Tibial nerve (tissue), 4 donors: ENCODE measurements around the gene RGMB. TPM values are rescaled to one million over a fixed set of nuclear protein-coding genes. Genes with fewer than 3 reads are reported as not detected.

Source experiments
- DNase-seq, 2 donors: peaks; one replicate each; pipeline ENCODE4 v3.0.0-alpha.2; 2019; ENCODE audit warnings: low spot score in 2 of 2
- H3K27ac ChIP-seq, 4 donors: fragments of 200-600 bp; sonication (generic) in 3 of 4; one replicate each; pipeline ENCODE4 v1.5.1; 2017 to 2019; ENCODE audit warnings: mild to moderate bottlenecking in 1 of 4
- H3K27me3 ChIP-seq, 2 donors: fragments of 200-600 bp; sonication (generic) in 1 of 2; one replicate each; pipeline versions ENCODE4 v1.5.1 to v1.6.0; 2017 to 2019
- H3K36me3 ChIP-seq, 3 donors: fragments of 200-600 bp; sonication (generic); one replicate each; pipeline ENCODE4 v1.5.1; 2018 to 2019
- H3K4me1 ChIP-seq, 4 donors: fragments of 200-600 bp; sonication (generic) in 3 of 4; one replicate each; pipeline ENCODE4 v1.5.1; 2017 to 2019
- H3K4me3 ChIP-seq, 4 donors: fragments of 200-600 bp; sonication (generic) in 3 of 4; one replicate each; pipeline ENCODE4 v1.5.1; 2017 to 2019; ENCODE audit warnings: mild to moderate bottlenecking in 1 of 4, moderate library complexity in 1 of 4
- H3K9me3 ChIP-seq, 4 donors: fragments of 200-600 bp; sonication (generic) in 3 of 4; one replicate each; pipeline ENCODE4 v1.5.1; 2017 to 2019
- EP300 ChIP-seq, 2 donors: sonication (generic); formaldehyde crosslinking; IDR thresholded peaks; one replicate each; pipeline ENCODE4 v1.6.1; 2017; ENCODE audit warnings: antibody characterized with exemption in 2 of 2, mild to moderate bottlenecking in 1 of 2
- POLR2A ChIP-seq, 2 donors: fragments of 450-650 bp; IDR thresholded peaks; one replicate each; pipeline ENCODE4 v1.6.1; 2017; ENCODE audit warnings: antibody characterized with exemption in 2 of 2, mild to moderate bottlenecking in 2 of 2, moderate library complexity in 2 of 2
- WGBS, 2 donors: methylation state at CpG; one replicate each; pipeline ENCODE4 v1.1.5; 2018; 5-methylcytosine and 5-hydroxymethylcytosine counted together
- total RNA-seq, 4 donors: library from RNA; depleted of rRNA; stranded (reverse); fragments of >200 nt; gene quantifications; one replicate each; pipeline ENCODE4 v1.1.0, GENCODE V29; 2016
- TF ChIP-seq, protein P1 (sequence below), 5 experiments: fragments of 200-600 bp in 3 of 5; fragments of 450-650 bp in 2 of 5; sonication (generic) in 3 of 5; IDR thresholded peaks; one replicate each; pipeline ENCODE4 v1.5.1; 2016 to 2019; ENCODE audit warnings: antibody characterized with exemption in 5 of 5, mild to moderate bottlenecking in 3 of 5, moderate library complexity in 2 of 5

The RGMB gene
- total RNA-seq, 4 donors from 2014 or later: 31.8 to 43.1 (median 36.6) TPM

DNA sequence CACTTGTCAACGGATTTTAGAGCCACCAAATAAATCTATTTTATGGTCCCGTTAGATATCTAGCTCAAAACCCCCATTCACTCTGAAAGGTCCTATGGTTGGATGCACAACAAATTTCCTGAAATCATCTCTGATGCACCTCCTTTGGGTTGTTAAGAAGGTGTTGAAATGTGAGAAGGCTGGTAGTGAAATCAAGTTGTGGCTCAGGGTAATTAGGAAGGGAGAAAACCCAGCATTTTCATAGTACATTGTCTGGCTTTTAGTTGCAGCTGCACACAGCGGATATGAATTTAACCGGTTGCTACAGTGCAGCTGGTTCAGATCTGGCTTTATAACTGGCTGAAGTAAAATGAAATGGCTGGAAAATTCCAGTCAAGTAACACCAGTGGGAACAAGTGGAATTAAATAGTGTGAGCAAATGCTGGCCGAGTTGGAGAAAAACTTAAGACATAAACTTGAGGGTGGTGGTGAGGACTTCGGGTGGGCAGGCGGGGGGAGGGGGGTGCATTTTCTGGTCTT, 17.6 kb downstream of the RGMB start:
- peaks cover 0 to 55% (median 17%) of the 10 kb centered on the region in 4 donors for H3K4me1 ChIP-seq
- no peak overlapping the region for H3K27ac ChIP-seq
- TF ChIP-seq POLR2A (IDR thresholded peaks at IDR 0.05): no peak
- no peak for TF ChIP-seq EP300 (IDR thresholded peaks at IDR 0.05)
- TF ChIP-seq, protein P1, sequence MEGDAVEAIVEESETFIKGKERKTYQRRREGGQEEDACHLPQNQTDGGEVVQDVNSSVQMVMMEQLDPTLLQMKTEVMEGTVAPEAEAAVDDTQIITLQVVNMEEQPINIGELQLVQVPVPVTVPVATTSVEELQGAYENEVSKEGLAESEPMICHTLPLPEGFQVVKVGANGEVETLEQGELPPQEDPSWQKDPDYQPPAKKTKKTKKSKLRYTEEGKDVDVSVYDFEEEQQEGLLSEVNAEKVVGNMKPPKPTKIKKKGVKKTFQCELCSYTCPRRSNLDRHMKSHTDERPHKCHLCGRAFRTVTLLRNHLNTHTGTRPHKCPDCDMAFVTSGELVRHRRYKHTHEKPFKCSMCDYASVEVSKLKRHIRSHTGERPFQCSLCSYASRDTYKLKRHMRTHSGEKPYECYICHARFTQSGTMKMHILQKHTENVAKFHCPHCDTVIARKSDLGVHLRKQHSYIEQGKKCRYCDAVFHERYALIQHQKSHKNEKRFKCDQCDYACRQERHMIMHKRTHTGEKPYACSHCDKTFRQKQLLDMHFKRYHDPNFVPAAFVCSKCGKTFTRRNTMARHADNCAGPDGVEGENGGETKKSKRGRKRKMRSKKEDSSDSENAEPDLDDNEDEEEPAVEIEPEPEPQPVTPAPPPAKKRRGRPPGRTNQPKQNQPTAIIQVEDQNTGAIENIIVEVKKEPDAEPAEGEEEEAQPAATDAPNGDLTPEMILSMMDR (IDR thresholded peaks at IDR 0.05): no peak
- no peak overlapping the region for H3K4me3 ChIP-seq
- 56 to 58% methylated on average over 7 of the region's 7 CpGs for WGBS, 2 donors
- no peak for DNase-seq
- no peaks in the 10 kb centered on the region for H3K9me3 ChIP-seq
- H3K36me3 ChIP-seq: peaks cover 0 to 17% (median 0%) of the 10 kb centered on the region in 3 donors
- no peaks in the 10 kb centered on the region for H3K27me3 ChIP-seq

DNA sequence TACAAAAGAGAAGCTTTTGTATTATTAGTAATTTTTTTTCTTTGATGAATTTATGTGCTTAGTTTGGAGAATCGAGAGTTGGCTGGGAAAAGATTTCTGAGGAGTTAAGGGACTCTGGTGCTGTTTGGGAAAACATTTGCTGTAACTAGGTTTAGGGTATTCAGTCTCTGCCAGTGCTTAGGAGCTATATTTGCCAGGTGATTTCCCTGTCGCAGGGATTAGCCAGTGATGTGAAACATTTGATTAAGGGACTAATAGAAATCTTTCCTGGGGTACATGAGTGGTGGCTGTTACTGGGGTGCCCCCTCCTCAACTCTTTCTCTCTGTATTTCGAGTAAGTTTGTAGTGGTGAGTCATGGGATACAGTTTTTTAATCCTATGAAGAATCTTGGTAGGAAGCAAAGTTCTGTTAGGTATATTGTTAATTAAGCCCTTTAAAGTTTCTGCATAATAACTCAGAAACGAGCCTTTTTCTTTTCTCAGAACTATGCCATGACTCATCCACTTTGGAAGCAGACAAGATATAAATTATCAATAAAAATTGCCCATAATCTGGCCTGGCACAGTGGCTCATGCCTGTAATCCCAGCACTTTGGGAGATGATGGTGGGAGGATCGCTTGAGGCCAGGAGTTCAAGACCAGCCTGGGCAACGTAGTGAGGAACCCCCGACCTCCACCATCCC, 18.6 kb downstream of the RGMB start:
- TF ChIP-seq, protein P1 (IDR thresholded peaks at IDR 0.05): no peak
- TF ChIP-seq POLR2A (IDR thresholded peaks at IDR 0.05) (no peak), EP300 (IDR thresholded peaks at IDR 0.05) (no peak)

DNA sequence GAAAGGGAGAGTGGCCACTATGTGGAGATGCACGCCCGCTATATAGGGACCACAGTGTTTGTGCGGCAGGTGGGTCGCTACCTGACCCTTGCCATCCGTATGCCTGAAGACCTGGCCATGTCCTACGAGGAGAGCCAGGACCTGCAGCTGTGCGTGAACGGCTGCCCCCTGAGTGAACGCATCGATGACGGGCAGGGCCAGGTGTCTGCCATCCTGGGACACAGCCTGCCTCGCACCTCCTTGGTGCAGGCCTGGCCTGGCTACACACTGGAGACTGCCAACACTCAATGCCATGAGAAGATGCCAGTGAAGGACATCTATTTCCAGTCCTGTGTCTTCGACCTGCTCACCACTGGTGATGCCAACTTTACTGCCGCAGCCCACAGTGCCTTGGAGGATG, 19.8 kb downstream of the RGMB start:
- 94 to 95% methylated on average over 14 of the region's 14 CpGs for WGBS, 2 donors
- Histone ChIP-seq H3K9me3 (no peaks in the 10 kb centered on the region), H3K27ac (no peak overlapping the region), H3K27me3 (no peaks in the 10 kb centered on the region), H3K36me3 (peaks cover 0 to 17% (median 0%) of the 10 kb centered on the region in 3 donors), H3K4me1 (peaks cover 0 to 48% (median 4%) of the 10 kb centered on the region in 4 donors), H3K4me3 (no peak overlapping the region)
- no peak for DNase-seq
- no peak for TF ChIP-seq POLR2A (IDR thresholded peaks at IDR 0.05)
- TF ChIP-seq EP300 (IDR thresholded peaks at IDR 0.05): no peak
- TF ChIP-seq, protein P1 (IDR thresholded peaks at IDR 0.05): no peak

More for the DNA sequence above, 18.6 kb downstream of the RGMB start:
- 68 to 69% methylated on average over 7 of the region's 7 CpGs for WGBS, 2 donors
- H3K4me3 ChIP-seq: no peak overlapping the region
- H3K4me1 ChIP-seq: peaks cover 0 to 55% (median 11%) of the 10 kb centered on the region in 4 donors
- DNase-seq: no peak
- no peaks in the 10 kb centered on the region for H3K27me3 ChIP-seq
- H3K27ac ChIP-seq: no peak overlapping the region
- peaks cover 0 to 17% (median 0%) of the 10 kb centered on the region in 3 donors for H3K36me3 ChIP-seq
- no peaks in the 10 kb centered on the region for H3K9me3 ChIP-seq

DNA sequence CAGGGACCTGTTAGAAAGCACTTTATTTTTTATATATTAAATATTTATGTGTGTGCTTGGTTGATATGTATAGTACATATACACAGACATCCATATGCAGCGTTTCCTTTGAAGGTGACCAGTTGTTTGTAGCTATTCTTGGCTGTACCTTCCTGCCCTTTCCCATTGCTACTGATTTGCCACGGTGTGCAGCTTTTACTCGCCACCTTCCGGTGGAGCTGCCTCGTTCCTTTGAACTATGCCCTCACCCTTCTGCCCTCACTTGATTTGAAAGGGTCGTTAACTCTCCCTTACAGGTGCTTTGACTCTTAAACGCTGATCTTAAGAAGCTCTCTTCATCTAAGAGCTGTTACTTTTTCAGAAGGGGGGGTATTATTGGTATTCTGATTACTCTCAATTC, 20.5 kb downstream of the RGMB start:
- H3K4me3 ChIP-seq: no peak overlapping the region
- DNase-seq: no peak
- H3K9me3 ChIP-seq: no peaks in the 10 kb centered on the region
- peaks cover 0 to 42% (median 4%) of the 10 kb centered on the region in 4 donors for H3K4me1 ChIP-seq
- 86 to 87% methylated on average over 7 of the region's 7 CpGs for WGBS, 2 donors
- TF ChIP-seq, protein P1 (IDR thresholded peaks at IDR 0.05): no peak
- TF ChIP-seq EP300 (IDR thresholded peaks at IDR 0.05) (no peak), POLR2A (IDR thresholded peaks at IDR 0.05) (no peak)
- H3K27ac ChIP-seq: no peak overlapping the region
- no peaks in the 10 kb centered on the region for H3K27me3 ChIP-seq
- H3K36me3 ChIP-seq: peaks cover 0 to 17% (median 0%) of the 10 kb centered on the region in 3 donors

DNA sequence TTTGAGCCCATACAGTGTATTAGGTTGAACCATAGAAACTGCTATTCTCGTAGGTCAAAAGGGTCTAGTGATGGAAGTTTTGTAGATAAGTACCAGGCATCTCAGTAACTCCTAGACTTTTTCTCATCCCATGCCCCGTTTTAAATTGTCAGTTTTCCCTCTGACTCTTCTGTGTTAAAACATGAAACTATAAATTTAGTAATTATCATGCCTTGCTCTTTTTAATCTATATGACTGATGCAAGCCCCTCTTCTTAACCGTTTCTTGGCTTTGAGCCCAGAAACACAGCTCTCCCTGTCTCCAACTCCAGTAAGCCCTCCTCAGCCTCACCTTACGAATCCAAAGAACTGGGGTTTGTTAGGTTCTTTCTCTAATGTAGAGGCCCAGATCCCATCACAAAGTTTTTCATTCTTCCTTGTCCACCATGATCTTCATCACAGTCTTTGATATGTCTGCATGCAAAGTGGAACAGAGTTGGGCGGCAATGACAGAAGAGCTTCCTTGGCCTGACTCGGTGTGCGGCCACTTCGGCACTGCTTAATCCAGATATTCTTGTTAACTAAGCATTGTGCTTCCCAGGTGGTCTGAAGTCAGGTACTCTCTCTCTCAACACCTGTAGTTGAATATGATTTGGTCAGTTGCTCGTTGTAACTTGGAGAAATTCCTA, 21.1 kb downstream of the RGMB start:
- WGBS, 2 donors: 79 to 83% methylated on average over 9 of the region's 9 CpGs
- H3K4me1 ChIP-seq: peaks cover 0 to 37% (median 4%) of the 10 kb centered on the region in 4 donors
- peaks cover 0 to 17% (median 0%) of the 10 kb centered on the region in 3 donors for H3K36me3 ChIP-seq
- TF ChIP-seq POLR2A (IDR thresholded peaks at IDR 0.05) (no peak), EP300 (IDR thresholded peaks at IDR 0.05) (no peak)
- DNase-seq: no peak
- no peaks in the 10 kb centered on the region for H3K9me3 ChIP-seq
- H3K4me3 ChIP-seq: no peak overlapping the region
- no peak overlapping the region for H3K27ac ChIP-seq
- no peaks in the 10 kb centered on the region for H3K27me3 ChIP-seq
